Neural cell (in vitro differentiated cells): ENCODE measurements around the gene HECW1. TPM values are rescaled to one million over a fixed set of nuclear protein-coding genes. Genes with fewer than 3 reads are reported as not detected.

Source experiments
- H2AFZ ChIP-seq: fragments of 200-600, 300-800 bp; sonication (generic), shearing (Covaris generic); 2 replicates; pipeline ENCODE4 v1.6.0; 2014; ENCODE audit warnings: low read depth, mild to moderate bottlenecking, antibody characterized with exemption, low read length, moderate library complexity
- H3F3A ChIP-seq: fragments of 200-600 bp; shearing (Covaris generic); 2 replicates; pipeline ENCODE4 v1.6.1; 2016; ENCODE audit warnings: mild to moderate bottlenecking, moderate library complexity, mixed read lengths, antibody characterized with exemption, low read length; ENCODE audit not compliant: insufficient read depth, poor library complexity, severe bottlenecking
- H3K27ac ChIP-seq: fragments of 200-600, 300-800 bp; sonication (generic), shearing (Covaris generic); 2 replicates; pipeline ENCODE4 v1.5.1; 2014; ENCODE audit warnings: mild to moderate bottlenecking, low read length, moderate library complexity
- H3K27me3 ChIP-seq: fragments of 300-800, 200-600 bp; sonication (generic), shearing (Covaris generic); 2 replicates; pipeline ENCODE4 v1.6.0; 2014; ENCODE audit warnings: mild to moderate bottlenecking, low read depth, low read length, moderate library complexity; ENCODE audit not compliant: insufficient read depth
- H3K36me3 ChIP-seq: fragments of 300-800, 200-600 bp; sonication (generic), shearing (Covaris generic); 2 replicates; pipeline ENCODE4 v1.5.1; 2014; ENCODE audit warnings: mild to moderate bottlenecking, antibody characterized with exemption, low read length, moderate library complexity; ENCODE audit not compliant: insufficient read depth
- H3K4me2 ChIP-seq: fragments of 300-800, 200-600 bp; sonication (generic), shearing (Covaris generic); 2 replicates; pipeline ENCODE4 v1.6.0; 2014; ENCODE audit warnings: mild to moderate bottlenecking, low read length
- H3K4me3 ChIP-seq: fragments of 300-800, 200-600 bp; sonication (generic), shearing (Covaris generic); 2 replicates; pipeline ENCODE4 v1.5.1; 2014; ENCODE audit warnings: mild to moderate bottlenecking, low read length, moderate library complexity
- H3K79me2 ChIP-seq: fragments of 200-600 bp; shearing (Covaris generic); replicated peaks from 2 replicates; pipeline ENCODE4 v1.6.0; 2014; ENCODE audit warnings: mild to moderate bottlenecking, low read length, moderate library complexity; ENCODE audit not compliant: insufficient read depth
- H3K9ac ChIP-seq: fragments of 300-800, 200-600 bp; sonication (generic), shearing (Covaris generic); 2 replicates; pipeline ENCODE4 v1.6.1; 2016; ENCODE audit warnings: mild to moderate bottlenecking, low read length, mixed read lengths
- H3K9me2 ChIP-seq: fragments of 200-600 bp; shearing (Covaris generic); 2 replicates; pipeline ENCODE4 v1.6.1; 2016; ENCODE audit warnings: mild to moderate bottlenecking, low read length, mixed read lengths; ENCODE audit not compliant: insufficient read depth
- H3K9me3 ChIP-seq: fragments of 200-600, 300-800 bp; sonication (generic), shearing (Covaris generic); 2 replicates; pipeline ENCODE4 v1.6.1; 2016; ENCODE audit warnings: mild to moderate bottlenecking, mixed run types, low read length, moderate library complexity, mixed read lengths
- H4K20me1 ChIP-seq: fragments of 200-600 bp; shearing (Covaris generic); 2 replicates; pipeline ENCODE4 v1.6.1; 2016; ENCODE audit warnings: mild to moderate bottlenecking, mixed run types; ENCODE audit not compliant: insufficient read depth
- CTCF ChIP-seq: fragments of 450-650 bp; IDR thresholded peaks from 2 replicates; pipeline ENCODE4 v1.5.1; 2014; ENCODE audit warnings: antibody characterized with exemption, mild to moderate bottlenecking, moderate library complexity; ENCODE audit not compliant: poor library complexity, severe bottlenecking
- EP300 ChIP-seq: fragments of 450-650 bp; conservative IDR thresholded peaks from 2 replicates; pipeline ENCODE4 v1.6.1; 2014; ENCODE audit warnings: antibody characterized with exemption, mild to moderate bottlenecking, moderate library complexity; ENCODE audit not compliant: poor library complexity, severe bottlenecking
- EZH2 ChIP-seq: fragments of 200-600, 300-800 bp; shearing (Covaris generic), sonication (generic); IDR thresholded peaks from 2 replicates; pipeline ENCODE4 v1.6.1; 2014; ENCODE audit warnings: antibody characterized with exemption, low read length, borderline replicate concordance, mild to moderate bottlenecking; ENCODE audit not compliant: insufficient read depth, poor library complexity, severe bottlenecking
- MXI1 ChIP-seq: fragments of 450-650 bp; conservative IDR thresholded peaks from 2 replicates; pipeline ENCODE4 v1.6.1; 2014; ENCODE audit warnings: antibody characterized with exemption, mild to moderate bottlenecking; ENCODE audit not compliant: poor library complexity, severe bottlenecking
- POLR2AphosphoS5 ChIP-seq: IDR thresholded peaks from 2 replicates; pipeline ENCODE4 v1.6.1; 2012
- RAD21 ChIP-seq: fragments of 450-650 bp; conservative IDR thresholded peaks from 2 replicates; pipeline ENCODE4 v1.6.1; 2014; ENCODE audit warnings: antibody characterized with exemption, mild to moderate bottlenecking, moderate library complexity
- REST ChIP-seq: IDR thresholded peaks from 2 replicates; pipeline ENCODE4 v1.6.1; 2012; ENCODE audit warnings: borderline replicate concordance
- SMC3 ChIP-seq: fragments of 450-650 bp; conservative IDR thresholded peaks from 2 replicates; pipeline ENCODE4 v1.6.1; 2014; ENCODE audit warnings: antibody characterized with exemption, mild to moderate bottlenecking, moderate library complexity; ENCODE audit not compliant: poor library complexity
- TAF1 ChIP-seq: IDR thresholded peaks from 2 replicates; pipeline ENCODE4 v1.6.1; 2012; ENCODE audit warnings: low read depth
- polyA plus RNA-seq: library from polyadenylated mRNA; depleted of rRNA; stranded (reverse); fragments of >200 nt; gene quantifications from 2 replicates; pipeline ENCODE4 v1.2.3, GENCODE V29; 2014

The HECW1 gene
- polyA plus RNA-seq, 1 donor from 2014 or later = 13.8 TPM

- H3K36me3 ChIP-seq = no peaks in the 10 kb centered on the region
- H3K9me2 ChIP-seq = no peaks in the 10 kb centered on the region
- no peak overlapping the region for H3K27ac ChIP-seq
- H3K9me3 ChIP-seq = no peaks in the 10 kb centered on the region
- no peak overlapping the region for H3K9ac ChIP-seq
- no peak overlapping the region for H3K4me3 ChIP-seq
- H3F3A ChIP-seq = no peaks in the 10 kb centered on the region
- H4K20me1 ChIP-seq = no peaks in the 10 kb centered on the region
- H2AFZ ChIP-seq = no peak overlapping the region
- H3K27me3 ChIP-seq = no peaks in the 10 kb centered on the region
- H3K79me2 ChIP-seq = no peaks in the 10 kb centered on the region
- H3K4me2 ChIP-seq = no peak overlapping the region
- TF ChIP-seq MXI1 (no peak), EZH2 (no peak), POLR2AphosphoS5 (no peak), SMC3 (no peak), TAF1 (no peak), EP300 (no peak), RAD21 (no peak), CTCF (no peak), REST (no peak)
Measured at GRCh38 chr7:43385856-43386255, 273.4 kb downstream of the HECW1 start.

GRCh38 chr7:43387932-43388331 lies 275.5 kb downstream of the HECW1 start:
- Histone ChIP-seq H3K27ac (no peak overlapping the region), H2AFZ (no peak overlapping the region), H3K9ac (no peak overlapping the region), H3K9me3 (no peaks in the 10 kb centered on the region), H3K79me2 (no peaks in the 10 kb centered on the region), H4K20me1 (no peaks in the 10 kb centered on the region), H3K27me3 (no peaks in the 10 kb centered on the region), H3F3A (no peaks in the 10 kb centered on the region), H3K4me3 (no peak overlapping the region), H3K36me3 (no peaks in the 10 kb centered on the region), H3K9me2 (no peaks in the 10 kb centered on the region), H3K4me2 (no peak overlapping the region)
- TF ChIP-seq SMC3 (no peak), POLR2AphosphoS5 (no peak), REST (no peak), MXI1 (no peak), CTCF (no peak), EP300 (no peak)
